Tibial artery (tissue), 4 donors: ENCODE data around the gene ATP1A4.

ENCODE experiments used
- DNase-seq, 2 donors: peaks; one replicate each; pipeline ENCODE4 v3.0.0-alpha.2; 2019
- H3K27ac ChIP-seq, 2 donors: fragments of 200-600 bp; sonication (generic) in 1 of 2; 1 replicate in 1 of 2; 2 replicates in 1 of 2; pipeline ENCODE4 v1.5.1; 2018 to 2019; ENCODE audit warnings: mild to moderate bottlenecking in 1 of 2
- H3K27me3 ChIP-seq, 2 donors: fragments of 200-600 bp; sonication (generic) in 1 of 2; one replicate each; pipeline versions ENCODE4 v1.5.1 to v1.6.0; 2016 to 2019
- H3K36me3 ChIP-seq, 3 donors: fragments of 200-600 bp; sonication (generic) in 2 of 3; one replicate each; pipeline ENCODE4 v1.5.1; 2016 to 2019; ENCODE audit warnings: mild to moderate bottlenecking in 2 of 3
- H3K4me1 ChIP-seq, 4 donors: fragments of 200-600 bp; sonication (generic) in 2 of 4; 1 replicate in 3 of 4; 2 replicates in 1 of 4; pipeline ENCODE4 v1.5.1; 2016 to 2019
- H3K4me3 ChIP-seq, 2 donors: fragments of 200-600 bp; sonication (generic) in 1 of 2; 1 replicate in 1 of 2; 2 replicates in 1 of 2; pipeline ENCODE4 v1.5.1; 2018 to 2019; ENCODE audit warnings: mild to moderate bottlenecking in 2 of 2
- H3K9me3 ChIP-seq, 3 donors: fragments of 200-600 bp; sonication (generic) in 1 of 3; one replicate each; pipeline ENCODE4 v1.5.1; 2016 to 2019
- intact Hi-C: fragments of 100-400 bp; cut with DNase I; formaldehyde crosslinking; loops from one replicate; pipeline ENCODE4 v1.15.0; 2023; ENCODE audit warnings: low total_unique reads
- TF ChIP-seq, protein P1 (sequence below), 2 experiments: fragments of 200-600 bp in 1 of 2; fragments of 450-650 bp in 1 of 2; IDR thresholded peaks; one replicate each; pipeline ENCODE4 v1.5.1; 2017 to 2019; ENCODE audit warnings: antibody characterized with exemption in 2 of 2, mild to moderate bottlenecking in 1 of 2, moderate library complexity in 1 of 2

ATP1A4 gene

DNA sequence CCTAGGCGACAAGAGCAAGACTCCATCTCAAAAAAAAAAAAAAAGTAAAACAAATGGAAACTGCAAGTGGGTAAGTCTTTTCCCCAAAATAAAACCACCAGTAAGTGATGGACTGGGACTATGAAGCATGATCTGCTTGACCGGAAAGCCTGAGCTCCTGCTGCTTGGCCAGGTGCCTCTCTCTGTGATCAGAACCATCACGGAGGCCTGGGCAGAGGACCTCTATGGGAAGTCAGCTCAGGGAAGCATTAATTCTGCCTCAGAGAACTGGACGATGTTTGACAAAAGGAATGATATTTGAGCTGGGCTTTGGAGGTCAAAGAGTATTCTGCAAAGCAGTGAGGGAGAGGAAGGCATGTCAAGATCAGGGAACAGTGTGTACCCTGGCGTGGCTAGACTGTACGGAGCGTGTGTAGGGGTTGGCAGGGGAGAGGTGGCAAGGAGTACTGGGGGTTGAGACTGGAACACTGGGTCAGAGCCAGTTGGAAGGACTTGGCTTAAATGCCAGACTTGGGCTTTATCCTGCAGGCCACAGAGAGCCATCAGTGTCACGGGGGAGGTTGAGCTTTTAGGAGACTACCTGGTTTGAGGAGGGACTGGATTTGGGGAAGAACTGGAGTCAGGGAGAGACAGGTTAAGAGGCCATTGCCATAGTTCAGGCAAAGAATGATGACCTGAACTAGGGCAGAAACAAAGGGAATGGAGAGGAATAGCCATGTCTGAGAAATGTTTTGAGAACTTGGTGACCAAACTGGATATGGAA, 19.4 kb upstream of the ATP1A4 start:
- Histone ChIP-seq H3K36me3 (peaks cover 65 to 70% (median 68%) of the 10 kb centered on the region in 3 donors), H3K9me3 (no peaks in the 10 kb centered on the region), H3K4me1 (peaks cover 0 to 64% (median 26%) of the 10 kb centered on the region in 4 donors), H3K27me3 (no peaks in the 10 kb centered on the region), H3K4me3 (no peak overlapping the region), H3K27ac (peak overlapping the region; percentile 74 to 93)
- TF ChIP-seq, protein P1, sequence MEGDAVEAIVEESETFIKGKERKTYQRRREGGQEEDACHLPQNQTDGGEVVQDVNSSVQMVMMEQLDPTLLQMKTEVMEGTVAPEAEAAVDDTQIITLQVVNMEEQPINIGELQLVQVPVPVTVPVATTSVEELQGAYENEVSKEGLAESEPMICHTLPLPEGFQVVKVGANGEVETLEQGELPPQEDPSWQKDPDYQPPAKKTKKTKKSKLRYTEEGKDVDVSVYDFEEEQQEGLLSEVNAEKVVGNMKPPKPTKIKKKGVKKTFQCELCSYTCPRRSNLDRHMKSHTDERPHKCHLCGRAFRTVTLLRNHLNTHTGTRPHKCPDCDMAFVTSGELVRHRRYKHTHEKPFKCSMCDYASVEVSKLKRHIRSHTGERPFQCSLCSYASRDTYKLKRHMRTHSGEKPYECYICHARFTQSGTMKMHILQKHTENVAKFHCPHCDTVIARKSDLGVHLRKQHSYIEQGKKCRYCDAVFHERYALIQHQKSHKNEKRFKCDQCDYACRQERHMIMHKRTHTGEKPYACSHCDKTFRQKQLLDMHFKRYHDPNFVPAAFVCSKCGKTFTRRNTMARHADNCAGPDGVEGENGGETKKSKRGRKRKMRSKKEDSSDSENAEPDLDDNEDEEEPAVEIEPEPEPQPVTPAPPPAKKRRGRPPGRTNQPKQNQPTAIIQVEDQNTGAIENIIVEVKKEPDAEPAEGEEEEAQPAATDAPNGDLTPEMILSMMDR (IDR thresholded peaks at IDR 0.05): no peak
- intact Hi-C loops: no loop called here
- peak; percentile 73 to 94 for DNase-seq

DNA sequence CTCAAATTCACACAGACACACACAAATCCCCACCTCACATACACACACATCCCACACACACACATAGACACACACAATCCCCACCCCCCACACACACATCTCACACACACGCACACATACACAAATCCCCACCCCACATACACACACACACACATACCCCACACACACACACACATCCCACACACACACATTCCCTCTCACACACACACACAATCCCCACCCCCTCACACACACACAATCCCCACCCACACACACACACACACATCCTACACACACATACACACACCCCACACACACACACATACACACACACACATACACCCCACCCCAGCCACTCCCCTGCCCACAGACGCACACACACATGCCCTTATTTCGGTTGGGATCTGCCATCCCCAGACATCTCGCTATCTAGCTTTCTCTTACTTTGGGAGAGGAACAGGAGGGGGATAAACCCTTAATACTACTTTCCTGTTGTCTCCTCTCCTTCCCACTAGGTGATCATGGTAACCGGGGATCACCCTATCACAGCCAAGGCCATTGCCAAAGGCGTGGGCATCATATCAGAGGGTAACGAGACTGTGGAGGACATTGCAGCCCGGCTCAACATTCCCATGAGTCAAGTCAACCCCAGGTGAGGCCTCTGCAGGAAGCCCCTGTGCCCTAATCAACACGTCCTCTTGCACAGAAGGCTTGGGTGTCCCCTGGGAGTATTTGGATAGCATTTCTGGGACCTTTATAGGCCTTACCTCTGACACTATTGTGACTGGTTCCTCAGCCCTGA, 17.2 kb upstream of the ATP1A4 start:
- H3K4me1 ChIP-seq: peaks cover 0 to 43% (median 22%) of the 10 kb centered on the region in 4 donors
- intact Hi-C loops: no loop called here
- H3K27me3 ChIP-seq: no peaks in the 10 kb centered on the region
- H3K4me3 ChIP-seq: no peak overlapping the region
- H3K27ac ChIP-seq: peak overlapping the region; percentile 74 to 93
- H3K9me3 ChIP-seq: no peaks in the 10 kb centered on the region
- H3K36me3 ChIP-seq: peaks cover 53 to 63% (median 53%) of the 10 kb centered on the region in 3 donors
- DNase-seq: peak in 1 of 2 donors; percentile 38
- TF ChIP-seq, protein P1 (IDR thresholded peaks at IDR 0.05): no peak

DNA sequence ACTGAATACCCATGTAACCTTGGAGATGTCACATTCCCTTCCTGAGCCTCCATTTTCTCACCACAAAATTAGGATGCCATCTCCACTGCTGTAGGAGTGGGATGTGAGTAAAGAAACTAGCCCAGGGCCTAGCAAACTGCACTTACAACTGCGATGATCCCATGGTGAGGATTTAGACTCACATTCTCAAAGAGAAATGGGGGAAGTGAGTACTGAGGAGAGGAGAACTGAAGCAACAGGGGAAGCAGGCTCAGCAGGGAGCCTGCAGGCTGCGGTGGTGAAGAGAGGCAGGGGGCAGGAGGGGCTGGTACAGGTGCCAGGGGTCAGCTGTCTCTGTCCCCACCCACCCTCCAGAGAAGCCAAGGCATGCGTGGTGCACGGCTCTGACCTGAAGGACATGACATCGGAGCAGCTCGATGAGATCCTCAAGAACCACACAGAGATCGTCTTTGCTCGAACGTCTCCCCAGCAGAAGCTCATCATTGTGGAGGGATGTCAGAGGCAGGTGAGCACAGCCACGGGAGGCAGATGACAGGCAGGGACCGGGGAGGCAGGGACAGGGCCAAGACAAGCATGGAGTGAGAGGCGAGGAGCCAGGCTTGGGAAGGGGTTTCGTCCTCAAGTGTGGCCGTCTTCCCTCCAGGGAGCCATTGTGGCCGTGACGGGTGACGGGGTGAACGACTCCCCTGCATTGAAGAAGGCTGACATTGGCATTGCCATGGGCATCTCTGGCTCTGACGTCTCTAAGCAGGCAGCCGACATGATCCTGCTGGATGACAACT, 16.4 kb upstream of the ATP1A4 start:
- TF ChIP-seq, protein P1 (IDR thresholded peaks at IDR 0.05): no peak
- H3K4me1 ChIP-seq: peaks cover 0 to 35% (median 22%) of the 10 kb centered on the region in 4 donors
- intact Hi-C loops: no loop called here
- no peaks in the 10 kb centered on the region for H3K27me3 ChIP-seq
- peak overlapping the region; percentile 74 to 93 for H3K27ac ChIP-seq
- H3K36me3 ChIP-seq: peaks cover 53 to 63% (median 53%) of the 10 kb centered on the region in 3 donors
- peak in 1 of 2 donors; percentile 53 for DNase-seq
- no peak overlapping the region for H3K4me3 ChIP-seq
- no peaks in the 10 kb centered on the region for H3K9me3 ChIP-seq

DNA sequence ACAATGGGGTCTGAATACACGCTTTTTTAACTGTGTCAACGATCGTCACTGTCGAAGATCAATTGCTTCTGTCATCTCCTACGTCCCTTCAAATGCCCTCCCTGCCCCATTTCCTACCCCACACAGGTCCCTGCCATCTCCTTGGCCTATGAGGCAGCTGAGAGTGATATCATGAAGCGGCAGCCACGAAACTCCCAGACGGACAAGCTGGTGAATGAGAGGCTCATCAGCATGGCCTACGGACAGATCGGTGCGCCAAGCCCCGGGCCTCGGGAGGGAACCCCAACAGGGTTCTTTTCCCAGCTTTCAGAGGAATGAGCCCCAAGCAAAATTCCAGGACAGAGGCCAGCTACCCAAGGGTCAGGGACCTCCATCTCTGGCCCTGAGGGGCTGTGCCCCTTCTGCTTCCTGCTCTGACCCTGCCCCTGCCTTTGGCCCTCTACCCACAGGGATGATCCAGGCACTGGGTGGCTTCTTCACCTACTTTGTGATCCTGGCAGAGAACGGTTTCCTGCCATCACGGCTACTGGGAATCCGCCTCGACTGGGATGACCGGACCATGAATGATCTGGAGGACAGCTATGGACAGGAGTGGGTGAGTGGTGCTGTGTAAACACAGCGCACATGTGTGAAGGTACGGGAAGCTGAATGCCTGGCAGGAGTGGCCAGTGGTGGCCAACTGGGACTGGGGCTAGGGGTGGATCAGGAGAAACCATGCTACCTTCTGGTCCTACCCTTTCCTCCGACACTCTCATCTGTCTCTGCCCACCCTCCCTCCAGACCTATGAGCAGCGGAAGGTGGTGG, 15.1 kb upstream of the ATP1A4 start:
- TF ChIP-seq, protein P1 (IDR thresholded peaks at IDR 0.05): no peak
- no peak for DNase-seq
- Histone ChIP-seq H3K4me1 (peaks cover 0 to 22% (median 10%) of the 10 kb centered on the region in 4 donors), H3K27me3 (no peaks in the 10 kb centered on the region), H3K4me3 (no peak overlapping the region), H3K36me3 (peaks cover 46 to 66% (median 51%) of the 10 kb centered on the region in 3 donors), H3K27ac (peak overlapping the region in 1 of 2 donors; percentile 93), H3K9me3 (no peaks in the 10 kb centered on the region)
- intact Hi-C loops: no loop called here

DNA sequence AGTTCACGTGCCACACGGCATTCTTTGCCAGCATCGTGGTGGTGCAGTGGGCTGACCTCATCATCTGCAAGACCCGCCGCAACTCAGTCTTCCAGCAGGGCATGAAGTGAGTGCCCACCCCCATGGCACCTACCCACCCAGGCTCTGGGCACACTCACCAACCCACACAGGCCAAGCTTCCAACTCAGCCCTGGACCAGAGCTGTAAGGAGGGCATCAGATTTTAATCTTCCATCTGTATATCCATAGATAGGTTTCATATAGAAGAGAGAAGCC, 14.5 kb upstream of the ATP1A4 start:
- peaks cover 46 to 66% (median 50%) of the 10 kb centered on the region in 3 donors for H3K36me3 ChIP-seq
- H3K4me3 ChIP-seq: no peak overlapping the region
- no peak for DNase-seq
- H3K27me3 ChIP-seq: no peaks in the 10 kb centered on the region
- intact Hi-C loops: no loop called here
- H3K27ac ChIP-seq: peak overlapping the region; percentile 21 to 38
- TF ChIP-seq, protein P1 (IDR thresholded peaks at IDR 0.05): no peak
- no peaks in the 10 kb centered on the region for H3K9me3 ChIP-seq
- H3K4me1 ChIP-seq: peaks cover 0 to 16% (median 5%) of the 10 kb centered on the region in 4 donors
